AG10803 (cell line): Measurements from ENCODE around the gene RDH5.

Experiments
- DNase-seq: peaks from one replicate; pipeline ENCODE4 v3.0.0; 2010; ENCODE audit warnings: low read depth
- H3K4me3 ChIP-seq: 2 replicates; pipeline ENCODE4 v1.5.1; 2011; ENCODE audit warnings: mild to moderate bottlenecking, low read length, control low read depth
- TF ChIP-seq, protein P1 (sequence below): conservative IDR thresholded peaks from 2 replicates; pipeline ENCODE4 v1.5.1; 2011; ENCODE audit warnings: mild to moderate bottlenecking, low read length, control low read depth, inconsistent platforms

RDH5 gene

DNA sequence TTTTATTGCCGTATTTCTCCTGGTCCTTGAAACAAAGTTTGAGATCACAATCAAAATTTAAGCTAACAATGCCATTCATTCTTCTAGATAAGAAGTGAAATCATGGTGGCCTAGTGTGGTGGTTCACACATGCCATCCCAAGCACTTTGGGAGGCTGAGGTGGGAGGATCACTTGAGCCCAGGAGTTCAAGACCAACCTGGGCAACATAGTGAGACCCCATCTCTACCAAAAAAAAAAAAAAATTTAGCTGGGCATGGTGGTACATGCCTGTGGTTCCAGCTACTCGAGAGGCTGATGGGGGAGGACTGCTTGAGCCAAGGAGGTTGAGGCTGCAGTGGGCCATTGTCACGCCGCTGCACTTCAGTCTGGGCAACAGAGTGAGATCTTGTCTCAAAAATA lies 47.0 kb downstream of the RDH5 start:
- no peak overlapping the region for H3K4me3 ChIP-seq

DNA sequence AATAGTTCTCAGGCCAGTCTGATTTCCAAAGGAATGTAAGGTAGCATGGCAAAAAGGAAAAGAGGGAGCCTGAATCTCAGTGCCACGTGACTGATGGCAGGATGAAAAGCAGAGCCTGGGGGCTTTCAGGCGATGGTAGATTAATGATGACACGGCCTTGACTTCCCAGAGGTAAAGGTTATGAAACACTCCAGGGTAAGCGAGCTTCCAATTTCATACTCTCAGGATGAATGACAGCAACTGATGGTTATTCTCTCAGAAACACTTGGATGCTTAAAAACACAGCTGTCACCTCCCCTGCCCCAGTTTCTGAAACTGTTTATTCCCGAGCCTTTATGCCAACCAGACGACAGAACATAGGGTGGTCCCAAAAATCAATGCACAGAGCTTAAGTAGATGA lies 51.5 kb downstream of the RDH5 start:
- H3K4me3 ChIP-seq, result no peak overlapping the region
- TF ChIP-seq, protein P1, sequence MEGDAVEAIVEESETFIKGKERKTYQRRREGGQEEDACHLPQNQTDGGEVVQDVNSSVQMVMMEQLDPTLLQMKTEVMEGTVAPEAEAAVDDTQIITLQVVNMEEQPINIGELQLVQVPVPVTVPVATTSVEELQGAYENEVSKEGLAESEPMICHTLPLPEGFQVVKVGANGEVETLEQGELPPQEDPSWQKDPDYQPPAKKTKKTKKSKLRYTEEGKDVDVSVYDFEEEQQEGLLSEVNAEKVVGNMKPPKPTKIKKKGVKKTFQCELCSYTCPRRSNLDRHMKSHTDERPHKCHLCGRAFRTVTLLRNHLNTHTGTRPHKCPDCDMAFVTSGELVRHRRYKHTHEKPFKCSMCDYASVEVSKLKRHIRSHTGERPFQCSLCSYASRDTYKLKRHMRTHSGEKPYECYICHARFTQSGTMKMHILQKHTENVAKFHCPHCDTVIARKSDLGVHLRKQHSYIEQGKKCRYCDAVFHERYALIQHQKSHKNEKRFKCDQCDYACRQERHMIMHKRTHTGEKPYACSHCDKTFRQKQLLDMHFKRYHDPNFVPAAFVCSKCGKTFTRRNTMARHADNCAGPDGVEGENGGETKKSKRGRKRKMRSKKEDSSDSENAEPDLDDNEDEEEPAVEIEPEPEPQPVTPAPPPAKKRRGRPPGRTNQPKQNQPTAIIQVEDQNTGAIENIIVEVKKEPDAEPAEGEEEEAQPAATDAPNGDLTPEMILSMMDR, result no peak
- DNase-seq, result no peak

More for the DNA sequence above, 47.0 kb downstream of the RDH5 start:
- TF ChIP-seq, protein P1, result no peak
- DNase-seq, result no peak
